HG03097 (cell line): ENCODE data around the gene TMEM225B.
"Not testable (repeated sequence)": the region's sequence is repeated elsewhere in the genome, so short reads cannot be mapped to it uniquely, and the experiment has no call there.

Experiments
- ATAC-seq: cut with Tn5 transposase; IDR thresholded peaks from one replicate; pipeline ENCODE4 v1.9.1; 2021; ENCODE audit not compliant: unreplicated experiment, low FRiP score

TMEM225B gene

GRCh38 chr7:99652671-99653070 is 54.6 kb downstream of the TMEM225B start:
- ATAC-seq, result no peak

- ATAC-seq, result not testable (repeated sequence)
Measured at GRCh38 chr7:99653269-99653668, 55.2 kb downstream of the TMEM225B start.

DNA sequence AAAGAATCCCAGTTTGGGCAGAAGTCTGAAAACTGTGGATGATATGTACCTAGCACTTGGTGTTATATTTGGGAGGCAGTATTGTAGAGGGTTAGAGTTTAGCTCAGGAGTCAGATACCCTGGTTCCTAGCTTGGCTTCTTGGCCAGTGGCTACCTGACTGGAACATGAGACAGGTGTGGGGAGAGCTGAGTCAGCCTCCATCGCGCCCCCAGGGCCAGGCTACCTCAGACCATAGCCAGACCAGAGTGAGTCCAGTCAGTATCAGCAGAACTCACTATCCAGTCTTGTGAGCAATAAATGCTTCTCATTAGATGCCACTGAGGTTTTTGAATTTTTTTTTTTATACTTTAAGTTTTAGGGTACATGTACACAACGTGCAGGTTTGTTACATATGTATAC is 55.7 kb downstream of the TMEM225B start:
- ATAC-seq, result no peak

- not testable (repeated sequence) for ATAC-seq
Measured at GRCh38 chr7:99654626-99655025, 56.6 kb downstream of the TMEM225B start.

GRCh38 chr7:99657879-99658278 is 59.8 kb downstream of the TMEM225B start:
- not testable (repeated sequence) for ATAC-seq
